GM12865 (cell line): Measurements from ENCODE around the gene COL8A1.

Experiments used
- DNase-seq: peaks from one replicate; pipeline ENCODE4 v3.0.0; 2010; ENCODE audit warnings: low read depth
- H3K4me3 ChIP-seq: 2 replicates; pipeline ENCODE4 v1.5.1; 2011; ENCODE audit warnings: mild to moderate bottlenecking, low read depth, low read length, control low read depth
- CTCF ChIP-seq: IDR thresholded peaks from 2 replicates; pipeline ENCODE4 v1.5.1; 2011; ENCODE audit warnings: low read length, control low read depth, low read depth, inconsistent platforms; ENCODE audit not compliant: insufficient read depth; ENCODE audit errors: missing control alignments

The COL8A1 gene

GRCh38 chr3:99810403-99810802, 172.0 kb downstream of the COL8A1 start:
- DNase-seq = no peak
- H3K4me3 ChIP-seq = no peak overlapping the region
- no peak for TF ChIP-seq CTCF

- peak overlapping the region; percentile 90 for H3K4me3 ChIP-seq
- no peak for TF ChIP-seq CTCF
- DNase-seq = no peak
These were observed 178.6 kb downstream of the COL8A1 start for GRCh38 chr3:99817047-99817436.

- peak within 1 kb of the TSS; percentile 90 for H3K4me3 ChIP-seq
- DNase-seq = peak; percentile 97
- TF ChIP-seq CTCF = peak; percentile 23
These were observed 179.2 kb downstream of the COL8A1 start, which contains the start of gene CMSS1 for GRCh38 chr3:99817437-99818240. Gene CMSS1 (plus strand): TSS chr3:99817862.

GRCh38 chr3:99818818-99819217, 180.4 kb downstream of the COL8A1 start:
- TF ChIP-seq CTCF = no peak
- H3K4me3 ChIP-seq = peak overlapping the region; percentile 90
- no peak for DNase-seq

- no peak for TF ChIP-seq CTCF
- H3K4me3 ChIP-seq = no peak overlapping the region
- no peak for DNase-seq
These were observed 185.6 kb downstream of the COL8A1 start for GRCh38 chr3:99823723-99824711.

- no peak overlapping the region for H3K4me3 ChIP-seq
- no peak for TF ChIP-seq CTCF
- no peak for DNase-seq
These were observed 186.7 kb downstream of the COL8A1 start for GRCh38 chr3:99825004-99825640.
